ENCODE measurements around the gene ALDH3A2.
"Not testable (repeated sequence)": the region's sequence is repeated elsewhere in the genome, so short reads cannot be mapped to it uniquely, and the experiment has no call there.

ALDH3A2 gene

GRCh38 chr17:19678581-19679453, 30.3 kb downstream of the ALDH3A2 start:
- DNase-seq = no peak

- no peak for DNase-seq
These were observed 34.6 kb downstream of the ALDH3A2 start for GRCh38 chr17:19683117-19683516.

- not testable (repeated sequence) for DNase-seq
These were observed 36.5 kb downstream of the ALDH3A2 start for GRCh38 chr17:19684909-19685580.

DNA sequence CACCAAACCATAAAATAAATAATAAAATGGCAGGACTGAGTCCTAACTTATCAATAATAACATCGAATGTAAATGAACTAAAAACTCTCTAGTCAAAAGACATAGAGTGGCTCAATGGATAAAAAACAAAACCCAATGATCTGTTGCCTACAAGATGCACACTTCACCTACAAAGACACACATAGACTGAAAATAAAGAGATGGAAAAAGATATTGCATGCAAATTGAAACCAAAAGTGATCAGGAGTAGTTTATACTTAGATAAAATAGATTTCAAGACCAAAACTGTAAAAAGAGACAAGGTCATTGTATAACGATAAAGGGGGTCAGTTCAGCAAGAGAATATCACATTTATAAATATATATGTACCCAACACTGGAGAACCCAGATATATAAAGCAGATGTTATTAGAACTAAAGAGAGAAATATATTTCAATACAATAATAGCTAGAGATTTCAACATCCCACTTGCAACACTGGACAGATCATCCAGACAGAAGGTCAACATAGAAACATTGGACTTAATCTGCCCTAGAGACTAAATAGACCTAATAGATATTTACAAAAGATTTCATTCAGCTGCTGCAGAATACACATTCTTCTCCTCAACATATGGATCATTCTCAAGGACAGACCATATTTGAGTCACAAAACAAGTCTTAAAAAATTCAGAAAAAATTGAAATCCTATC, 38.0 kb downstream of the ALDH3A2 start:
- no peak for DNase-seq

DNA sequence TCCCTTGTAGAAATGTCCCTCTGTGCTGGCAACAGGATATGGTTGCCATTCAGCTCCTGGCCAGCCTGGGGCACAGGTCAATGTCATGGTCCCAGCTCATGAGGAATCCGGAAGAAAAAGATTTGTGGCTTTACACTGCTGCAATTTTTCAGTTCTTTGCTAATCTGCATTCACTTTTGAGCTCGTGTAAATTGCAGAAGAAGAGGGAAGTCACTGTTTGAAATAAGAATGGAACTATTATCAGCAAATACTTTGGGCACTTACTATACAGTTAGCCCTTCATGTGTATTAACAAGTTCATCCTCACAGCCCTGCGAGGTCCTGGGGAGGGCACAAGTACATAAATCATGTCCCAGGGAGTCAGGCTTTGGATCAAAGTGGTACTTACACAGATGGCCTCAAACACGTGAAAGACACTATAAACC, 53.7 kb downstream of the ALDH3A2 start:
- DNase-seq = no peak

GRCh38 chr17:19703106-19703827, 54.7 kb downstream of the ALDH3A2 start:
- no peak for DNase-seq

DNA sequence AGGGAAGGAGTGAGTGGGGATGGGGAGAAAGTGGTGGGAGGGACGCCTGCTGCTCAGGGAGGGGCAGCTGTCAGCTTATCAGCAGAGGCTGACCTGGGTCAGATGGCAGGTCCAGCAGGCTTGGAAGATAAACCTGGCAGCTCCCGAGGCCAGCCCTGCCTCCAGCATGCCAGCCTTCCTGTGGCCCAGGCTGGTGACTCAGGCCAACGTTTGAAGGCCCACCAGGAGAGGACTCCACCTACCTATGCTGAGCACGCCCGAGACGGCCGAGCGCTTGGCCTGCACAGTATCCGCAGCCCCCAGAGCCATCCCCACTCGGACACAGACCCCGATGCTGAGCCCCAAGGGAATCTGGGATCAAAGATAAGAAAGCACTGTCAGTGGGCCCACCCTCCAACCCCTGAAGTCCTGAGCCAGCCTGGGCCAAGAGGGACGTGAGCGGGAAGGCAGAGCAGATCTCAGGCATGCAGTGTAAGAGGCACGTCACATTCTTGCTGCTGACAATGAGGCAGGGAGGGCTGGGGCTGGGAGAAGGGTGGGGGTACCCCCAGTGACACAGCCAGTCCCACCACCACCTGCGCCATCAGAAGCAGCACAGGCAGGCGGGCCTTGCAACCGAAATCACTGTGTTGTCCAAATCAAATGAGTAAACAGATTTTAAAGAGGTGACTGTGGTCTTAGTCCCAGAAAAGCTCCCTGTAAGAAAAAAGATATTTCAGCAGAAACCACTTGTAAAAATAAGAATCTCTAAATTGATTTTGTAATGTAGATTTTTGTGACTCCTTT, 55.5 kb downstream of the ALDH3A2 start:
- no peak for DNase-seq

- DNase-seq = no peak
These were observed 56.6 kb downstream of the ALDH3A2 start for GRCh38 chr17:19705201-19705600.

DNA sequence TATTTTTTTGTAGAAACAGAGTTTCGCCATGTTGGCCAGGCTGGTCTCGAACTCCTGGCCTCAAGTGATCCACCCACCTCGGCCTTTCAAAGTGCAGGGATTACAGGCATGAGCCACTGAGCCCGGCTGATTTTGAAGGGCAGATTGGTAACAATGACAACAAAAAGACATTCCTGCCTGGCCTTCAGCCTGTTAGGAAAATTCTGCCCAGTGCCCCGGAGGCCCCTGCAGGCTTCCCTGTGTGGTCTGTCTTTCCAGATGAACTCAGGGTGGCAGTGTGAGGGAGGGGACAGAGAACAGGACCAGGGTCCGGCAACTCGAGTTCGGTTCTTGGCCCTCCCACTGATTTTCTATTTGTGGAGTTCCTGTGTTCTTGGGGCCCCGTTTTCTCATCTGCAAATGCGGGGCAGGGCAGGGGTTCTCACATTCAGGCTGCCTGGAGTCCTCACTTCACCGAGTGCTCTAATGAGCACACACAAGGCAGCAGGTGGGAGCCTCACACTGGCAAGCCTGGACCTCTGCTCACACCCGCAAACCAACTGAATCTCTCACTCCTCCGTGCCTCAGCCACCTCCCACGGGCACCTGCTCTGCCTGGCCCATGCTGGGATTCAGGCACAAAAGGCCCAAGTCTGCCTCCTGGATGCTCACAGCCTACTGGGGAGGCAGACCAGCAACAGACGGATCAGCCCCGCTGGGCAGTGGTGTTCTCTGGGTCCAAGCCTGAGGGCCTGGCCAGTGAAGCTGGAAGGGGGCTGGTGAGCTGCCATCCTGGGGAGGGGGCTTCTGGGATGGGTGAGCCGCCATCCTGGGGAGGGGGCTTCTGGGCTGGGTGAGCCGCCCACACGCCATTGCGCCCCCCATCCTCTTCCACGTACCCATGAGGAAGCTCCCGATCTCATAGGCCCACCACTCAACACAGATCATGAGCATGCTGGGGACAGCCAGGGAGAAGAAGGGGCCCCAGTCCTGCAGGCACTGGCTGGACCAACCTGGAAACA, 57.5 kb downstream of the ALDH3A2 start:
- DNase-seq = no peak

DNA sequence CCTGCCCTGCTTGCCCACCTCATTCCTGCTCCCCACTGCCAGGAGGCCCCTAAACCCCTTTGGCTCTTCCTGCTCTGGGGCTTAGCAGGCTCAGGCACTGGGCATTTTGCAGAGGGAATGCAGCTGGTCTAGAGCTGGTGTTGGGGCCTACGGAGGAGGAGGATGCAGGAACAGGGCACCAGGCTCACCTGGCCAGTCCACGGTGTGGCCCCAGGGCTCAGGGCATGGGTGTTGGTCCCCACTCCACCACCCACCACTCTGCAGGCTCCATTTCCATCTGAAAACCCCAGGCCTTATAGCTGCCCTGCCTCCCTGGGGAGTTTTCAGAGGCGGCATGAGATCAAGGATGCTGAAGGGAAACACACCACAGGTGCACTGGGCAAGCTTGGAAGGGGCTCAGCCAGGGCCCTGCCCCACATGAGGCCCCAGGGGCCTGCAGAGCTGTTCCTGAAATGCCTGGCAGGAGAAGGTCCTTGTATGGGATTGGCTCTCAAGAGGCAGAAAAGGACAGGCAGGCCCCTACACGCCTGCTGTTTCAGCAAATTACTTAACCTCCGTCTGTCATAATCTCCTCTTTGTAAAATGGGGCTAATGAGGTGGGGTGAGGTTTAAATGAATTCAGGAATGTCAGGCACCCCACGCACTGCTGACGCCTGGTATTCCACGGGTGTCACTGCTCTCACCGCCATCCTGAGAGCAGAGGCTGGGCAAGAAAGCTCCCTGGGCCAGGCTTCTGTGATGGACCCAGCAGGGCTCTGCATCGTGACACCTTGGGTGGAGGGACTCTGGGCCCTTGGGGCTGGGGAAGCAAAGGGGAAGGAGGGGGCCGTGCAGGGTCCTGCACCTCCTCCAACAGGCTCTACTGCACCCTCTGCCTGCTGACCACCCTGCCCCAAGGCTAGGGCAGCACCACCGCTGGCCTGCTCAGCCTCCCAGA, 58.5 kb downstream of the ALDH3A2 start:
- no peak for DNase-seq

DNA sequence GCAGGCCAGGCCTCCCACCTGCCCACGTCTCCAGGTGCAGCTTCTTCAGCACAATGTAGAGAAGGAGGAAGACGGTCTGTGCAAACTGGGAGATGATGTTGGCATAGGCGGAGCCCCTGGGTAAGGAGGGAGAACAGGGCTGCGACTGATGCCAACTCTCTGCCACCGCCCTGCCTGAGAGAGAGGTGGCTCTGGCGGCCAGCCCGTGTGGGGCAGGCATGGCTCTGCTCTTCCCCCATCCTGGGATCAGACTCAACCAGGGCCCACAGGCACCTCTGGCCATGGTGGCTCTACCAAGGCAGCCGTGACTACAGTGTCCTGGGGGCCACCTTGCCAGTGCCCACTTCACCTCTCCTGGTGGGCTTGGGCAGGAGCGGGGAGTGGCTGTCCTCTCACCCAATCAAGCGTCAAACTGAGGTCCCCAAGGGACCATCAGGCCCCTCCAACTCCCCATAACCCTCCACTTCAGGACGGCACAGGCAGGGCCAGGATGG, 59.2 kb downstream of the ALDH3A2 start:
- no peak for DNase-seq

GRCh38 chr17:19708431-19709175, 60.1 kb downstream of the ALDH3A2 start:
- DNase-seq = no peak

- no peak for DNase-seq
These were observed 61.3 kb downstream of the ALDH3A2 start for GRCh38 chr17:19709841-19710240.

GRCh38 chr17:19712436-19713004, 64.0 kb downstream of the ALDH3A2 start:
- DNase-seq = no peak

- DNase-seq = no peak
These were observed 64.9 kb downstream of the ALDH3A2 start for GRCh38 chr17:19713462-19713861.

DNA sequence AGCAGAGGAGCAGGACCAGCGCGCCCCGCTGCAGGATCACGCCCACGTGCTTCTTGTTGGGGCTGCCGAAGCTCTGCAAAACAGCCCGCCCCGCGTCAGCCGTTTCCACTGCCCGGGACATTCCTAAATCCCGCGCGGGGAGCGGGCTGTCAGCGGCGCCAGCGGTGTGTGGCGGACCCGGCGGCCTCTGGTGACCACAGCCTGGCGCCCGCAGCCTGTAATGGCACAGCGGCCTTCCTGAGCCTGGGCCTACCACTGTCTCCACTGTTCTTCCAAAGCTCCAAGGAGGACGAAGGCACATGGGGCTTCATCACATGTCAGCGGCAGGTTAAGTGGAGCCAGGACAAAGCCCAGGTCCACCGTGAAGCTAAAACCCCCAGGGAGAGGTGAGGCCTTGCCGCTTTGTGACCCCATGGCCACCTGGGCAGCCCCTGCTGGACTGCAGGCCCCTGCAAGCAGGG, 65.4 kb downstream of the ALDH3A2 start:
- DNase-seq = no peak

DNA sequence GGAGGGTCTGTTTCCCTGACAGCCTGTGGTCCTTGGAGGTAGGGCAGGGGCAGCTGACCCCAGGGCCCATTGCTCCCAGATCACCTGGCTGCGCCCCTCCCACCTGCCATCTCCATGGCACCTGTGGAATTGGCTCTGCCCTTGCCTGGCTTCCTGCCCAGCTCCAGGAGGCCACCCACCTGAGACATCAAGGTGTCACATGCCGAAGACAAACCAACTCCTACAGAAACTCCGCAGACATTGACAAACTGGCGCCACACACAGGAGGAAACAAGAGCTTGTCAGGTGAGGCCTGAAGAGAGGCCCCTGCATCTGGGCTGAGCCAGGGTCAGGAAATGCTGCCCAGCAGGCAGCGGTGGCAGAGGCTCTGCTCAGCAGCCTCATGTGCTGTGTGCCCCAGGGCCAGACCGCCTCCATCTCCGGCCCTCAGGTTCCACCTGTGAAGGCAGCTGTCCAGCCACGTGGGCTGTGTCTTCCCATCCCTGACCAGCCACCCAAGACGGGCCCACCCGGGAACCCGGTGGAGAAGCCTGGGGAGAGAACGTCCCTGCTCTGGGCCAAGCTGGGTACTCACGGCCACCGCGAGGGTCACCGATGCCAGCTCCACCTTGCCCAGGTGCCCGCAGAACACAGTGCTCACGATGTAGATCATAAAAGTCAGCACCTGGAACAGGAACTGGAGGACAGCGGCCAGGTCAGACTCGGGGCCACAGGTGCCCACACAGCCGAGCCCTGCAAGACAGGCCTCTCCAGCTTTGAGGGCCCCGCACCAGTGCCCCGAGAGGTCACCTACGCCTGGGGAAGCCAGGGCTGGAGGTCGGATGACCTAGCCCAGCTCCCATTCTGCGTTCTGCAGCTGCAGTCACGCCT, 66.2 kb downstream of the ALDH3A2 start:
- DNase-seq = no peak

Data from C1 segment of cervical spinal cord (tissue), 14 donors.